ENCODE measurements around the gene NENF.
"Not testable (repeated sequence)": the region's sequence is repeated elsewhere in the genome, so short reads cannot be mapped to it uniquely, and the experiment has no call there.

Gene NENF

GRCh38 chr1:212461916-212462660 lies 29.4 kb downstream of the NENF start:
- no peak for DNase-seq

- no peak for DNase-seq
Measured at GRCh38 chr1:212463565-212464285, 31.0 kb downstream of the NENF start.

- DNase-seq = no peak
Measured at GRCh38 chr1:212465311-212465710, 32.6 kb downstream of the NENF start.

DNA sequence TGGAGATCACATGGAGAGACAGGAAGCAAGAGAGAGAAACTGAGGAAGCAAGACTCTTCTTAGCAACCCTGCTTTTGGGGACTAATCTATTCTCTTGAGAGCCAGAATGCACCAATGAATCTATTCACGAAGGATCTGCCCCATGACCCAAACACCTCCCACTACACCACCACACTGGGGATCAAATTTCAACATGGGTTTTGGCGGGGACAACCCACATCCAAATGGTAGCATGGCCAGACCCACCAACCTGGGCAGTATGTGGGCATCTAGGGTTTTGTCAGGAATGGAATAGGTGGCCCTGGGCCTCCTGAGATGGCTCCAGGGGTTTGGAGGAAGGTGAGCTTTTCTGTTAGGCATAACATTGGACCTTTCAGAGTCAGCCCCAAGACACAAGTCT lies 33.7 kb downstream of the NENF start:
- no peak for DNase-seq

DNA sequence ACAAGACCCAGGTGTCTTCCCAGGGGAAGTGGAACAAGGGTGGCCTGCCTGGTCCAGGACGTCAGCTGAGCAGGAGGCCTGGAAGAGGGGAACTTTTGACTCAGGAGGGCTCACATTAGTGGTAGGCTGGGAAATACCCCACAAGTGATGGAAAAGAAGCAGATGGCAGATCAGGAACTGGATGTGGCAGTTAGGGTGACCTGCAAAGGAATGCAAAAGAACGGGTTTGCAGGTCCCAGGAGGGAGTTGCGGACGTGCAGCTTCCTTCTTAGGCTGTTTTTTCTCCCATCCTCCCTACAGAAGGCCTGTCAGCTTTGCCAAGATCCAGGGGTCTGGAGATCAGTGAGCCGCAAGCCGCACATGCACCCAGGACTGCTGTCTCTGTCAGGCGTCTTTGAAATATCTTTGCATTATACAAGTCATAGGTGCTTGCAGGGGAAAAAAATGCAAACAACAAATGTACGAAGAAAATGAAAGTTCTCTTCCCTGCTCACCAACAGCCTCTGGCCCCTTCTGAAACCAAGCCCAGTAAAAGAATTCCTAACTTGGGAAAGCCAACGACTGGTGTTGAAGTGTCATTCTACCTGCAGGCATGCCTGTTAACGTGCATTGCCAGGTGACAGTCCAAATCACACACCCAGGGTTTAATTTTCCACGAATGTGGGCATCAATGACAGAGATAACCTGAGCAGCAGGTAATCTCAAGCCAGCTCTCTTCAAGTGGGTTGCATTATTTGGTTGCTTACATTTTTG lies 34.4 kb downstream of the NENF start:
- no peak for DNase-seq

GRCh38 chr1:212467843-212468482 lies 35.2 kb downstream of the NENF start:
- DNase-seq = no peak

DNA sequence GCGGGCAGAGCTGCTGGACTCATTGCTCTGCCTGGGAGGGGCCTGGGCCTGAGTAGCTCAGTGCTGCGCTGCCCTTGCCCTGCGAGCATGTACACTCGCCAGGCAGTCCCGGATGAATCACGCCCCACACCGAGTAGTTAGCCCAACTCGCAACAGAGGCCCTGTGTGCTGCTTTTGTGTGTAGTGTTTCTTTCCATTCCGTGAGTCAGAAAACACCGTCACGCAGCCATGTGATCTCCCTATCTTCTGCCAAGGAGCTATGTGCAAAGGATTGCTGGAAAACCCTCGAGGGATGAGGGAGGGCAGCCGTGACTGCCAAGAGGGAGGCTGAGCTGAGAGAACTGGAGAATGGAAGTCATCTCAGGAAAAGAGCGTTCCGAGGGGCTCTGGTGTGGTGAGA lies 37.3 kb downstream of the NENF start:
- no peak for DNase-seq

- no peak for DNase-seq
Measured at GRCh38 chr1:212471286-212471685, 38.6 kb downstream of the NENF start.

- DNase-seq = no peak
Measured at GRCh38 chr1:212471891-212472675, 39.4 kb downstream of the NENF start.

GRCh38 chr1:212473729-212474128 lies 41.0 kb downstream of the NENF start:
- no peak for DNase-seq

- DNase-seq = no peak
Measured at GRCh38 chr1:212475151-212475550, 42.4 kb downstream of the NENF start.

DNA sequence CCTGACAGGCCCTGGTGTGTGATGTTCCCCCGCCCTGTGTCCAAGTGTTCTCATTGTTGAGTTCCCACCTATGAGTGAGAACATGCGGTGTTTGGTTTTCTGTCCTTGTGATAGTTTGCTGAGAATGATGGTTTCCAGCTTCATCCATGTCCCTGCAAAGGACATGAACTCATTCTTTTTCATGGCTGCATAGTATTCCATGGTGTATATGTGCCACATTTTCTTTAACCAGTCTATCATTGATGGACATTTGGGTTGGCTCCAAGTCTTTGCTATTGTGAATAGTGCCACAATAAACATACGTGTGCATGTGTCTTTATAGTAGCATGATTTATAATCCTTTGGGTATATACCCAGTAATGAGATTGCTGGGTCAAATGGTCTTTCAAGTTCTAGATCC lies 43.1 kb downstream of the NENF start:
- DNase-seq = not testable (repeated sequence)

DNA sequence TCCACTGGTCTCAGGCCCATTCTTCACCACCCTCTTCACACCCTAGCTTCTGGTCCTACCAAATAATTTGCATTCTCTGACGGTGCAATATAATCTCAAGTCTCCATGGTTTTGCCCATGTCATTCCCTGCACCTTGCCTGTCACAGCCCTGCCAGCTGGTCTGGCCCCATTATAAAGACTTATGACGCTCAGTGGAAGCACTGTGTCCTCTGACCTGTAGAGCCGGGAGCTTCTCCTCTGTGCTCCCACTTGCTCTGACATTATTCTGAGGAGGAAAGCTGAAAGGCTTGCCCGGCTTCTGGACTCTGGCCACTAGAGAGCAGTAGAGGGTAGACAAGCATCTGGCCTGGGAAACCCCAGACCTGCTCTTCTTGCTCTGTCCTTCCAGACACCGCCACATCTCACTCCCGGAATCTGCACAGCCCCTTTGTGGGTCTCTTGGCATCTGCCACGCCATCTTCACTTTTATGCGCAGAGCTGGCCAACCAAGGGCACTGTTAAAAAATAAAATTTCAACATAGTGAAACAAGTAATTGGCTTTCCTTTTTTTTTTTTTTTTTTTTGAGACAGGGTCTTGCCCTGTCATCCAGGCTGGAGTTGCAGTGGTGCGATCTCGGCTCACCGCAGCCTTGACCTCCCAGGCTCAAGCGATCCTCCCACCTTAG lies 44.4 kb downstream of the NENF start:
- peak; percentile 80 for DNase-seq

- DNase-seq = peak; percentile 56
Measured at GRCh38 chr1:212477680-212478466, 45.2 kb downstream of the NENF start.

DNA sequence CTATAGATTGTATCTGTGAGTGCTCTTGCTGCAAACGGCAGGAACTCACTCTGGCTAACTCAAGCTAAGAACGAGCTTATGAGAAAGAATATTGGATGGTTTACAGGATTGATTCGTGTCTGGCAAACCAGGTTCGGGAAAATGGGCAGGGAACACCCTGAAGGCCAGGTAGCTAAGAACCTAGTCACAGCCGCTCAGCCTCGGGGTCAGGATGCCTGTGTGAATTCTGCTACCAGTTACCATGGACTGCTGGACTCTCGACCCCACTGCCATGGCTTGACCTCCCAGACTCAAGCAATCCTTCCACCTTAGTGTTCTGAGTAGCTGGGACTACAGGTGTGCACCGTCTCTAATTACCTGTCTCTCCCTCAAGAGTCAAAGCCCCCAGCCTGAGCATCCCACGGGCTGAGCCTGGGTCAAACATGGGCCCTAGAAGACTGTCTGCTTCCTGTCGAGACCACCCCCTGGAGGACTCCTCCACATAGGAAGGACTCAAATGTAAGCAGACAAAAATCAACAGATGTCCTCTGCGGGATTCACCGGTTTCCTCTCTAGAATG lies 45.8 kb downstream of the NENF start:
- DNase-seq = no peak

GRCh38 chr1:212479188-212479587 lies 46.5 kb downstream of the NENF start:
- no peak for DNase-seq

- DNase-seq = not testable (repeated sequence)
Measured at GRCh38 chr1:212480711-212481437, 48.2 kb downstream of the NENF start.

DNA sequence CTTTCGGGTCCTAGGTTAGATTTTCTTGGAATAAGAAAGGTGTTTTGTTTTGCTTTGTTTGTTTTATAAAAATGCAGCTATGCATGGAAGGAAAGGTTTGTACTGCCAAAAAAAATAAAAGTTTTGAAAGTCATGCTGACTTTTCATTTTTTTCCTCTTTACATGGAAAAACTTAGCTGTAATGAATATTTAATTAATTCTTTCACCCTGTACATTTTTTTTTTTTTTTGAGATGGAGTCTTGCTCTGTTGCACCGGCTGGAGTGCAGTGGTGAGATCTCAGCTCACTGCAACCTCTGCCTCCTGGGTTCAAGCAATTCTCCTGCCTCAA lies 48.7 kb downstream of the NENF start:
- no peak for DNase-seq

- no peak for DNase-seq
Measured at GRCh38 chr1:212482006-212482636, 49.4 kb downstream of the NENF start.
